M059J (cell line): ENCODE measurements around the gene IPO4. TPM values are rescaled to one million over a fixed set of nuclear protein-coding genes. Genes with fewer than 3 reads are reported as not detected.

ENCODE experiments used
- DNase-seq: peaks from one replicate; pipeline ENCODE4 v3.0.0-alpha.2; 2012; ENCODE audit warnings: low read depth
- total RNA-seq: library from RNA; depleted of rRNA; stranded (reverse); fragments of >200 nt; shearing (Covaris generic); gene quantifications from 2 replicates; pipeline ENCODE4 v1.2.3, GENCODE V29; 2014

IPO4 gene
- total RNA-seq, 1 experiment from 2014 or later = 26.8 TPM

DNA sequence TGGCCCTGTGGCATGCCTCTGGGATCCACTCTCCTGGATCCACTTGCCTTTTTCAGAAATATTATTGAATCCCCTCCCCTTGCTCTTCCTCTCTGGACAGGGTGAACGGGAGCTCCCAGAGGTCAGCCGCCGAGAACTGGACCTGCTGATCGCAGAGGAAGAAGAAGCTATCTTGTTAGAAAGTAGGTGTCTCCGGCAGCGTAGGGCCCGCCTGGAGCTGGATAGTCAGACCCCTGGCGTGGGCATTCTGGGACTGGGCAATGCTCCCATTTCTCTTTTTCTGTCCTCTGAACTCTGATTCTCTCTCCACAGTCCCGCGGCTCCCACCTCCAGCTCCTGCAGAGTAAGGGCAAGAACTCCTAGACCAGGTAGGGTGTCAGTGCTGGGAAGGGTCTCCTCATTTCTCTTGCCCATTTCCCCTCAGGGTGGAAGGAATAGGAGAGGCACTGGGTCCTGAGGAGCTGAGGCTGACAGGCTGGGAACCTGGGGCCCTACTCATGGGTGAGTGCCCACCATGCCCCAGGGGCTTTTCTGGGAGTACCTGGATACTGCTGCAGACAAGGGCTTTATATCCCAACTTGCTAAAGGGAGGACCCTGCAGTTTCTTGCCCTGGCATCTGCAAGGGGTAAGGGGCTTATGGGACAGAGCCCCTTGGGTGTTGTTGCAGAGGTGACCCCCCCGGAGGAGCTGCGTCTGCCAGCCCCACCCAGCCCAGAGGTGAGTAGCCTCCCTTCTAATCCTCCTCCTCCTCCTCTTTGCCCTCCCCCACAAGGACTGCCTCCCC, 11.4 kb downstream of the IPO4 start:
- DNase-seq = no peak

DNA sequence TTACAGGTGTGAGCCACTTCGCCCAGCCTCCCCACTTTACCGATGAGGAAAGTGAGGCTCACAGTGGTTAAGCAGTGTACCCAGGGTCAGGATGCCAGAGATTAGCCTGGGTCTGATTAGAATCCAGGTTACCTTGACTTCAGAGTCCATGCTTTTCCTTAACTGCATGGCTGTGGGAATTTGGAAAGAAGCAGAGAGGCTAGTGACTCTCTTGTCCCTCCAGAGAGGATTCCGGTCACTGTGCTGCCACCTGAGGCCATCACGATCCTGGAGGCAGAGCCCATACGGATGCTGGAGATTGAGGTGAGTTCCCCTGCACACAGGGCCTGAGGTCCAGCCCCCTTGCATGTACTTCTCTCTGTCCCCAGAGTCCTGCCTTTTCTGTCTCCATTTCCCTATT, 12.0 kb downstream of the IPO4 start:
- no peak for DNase-seq

DNA sequence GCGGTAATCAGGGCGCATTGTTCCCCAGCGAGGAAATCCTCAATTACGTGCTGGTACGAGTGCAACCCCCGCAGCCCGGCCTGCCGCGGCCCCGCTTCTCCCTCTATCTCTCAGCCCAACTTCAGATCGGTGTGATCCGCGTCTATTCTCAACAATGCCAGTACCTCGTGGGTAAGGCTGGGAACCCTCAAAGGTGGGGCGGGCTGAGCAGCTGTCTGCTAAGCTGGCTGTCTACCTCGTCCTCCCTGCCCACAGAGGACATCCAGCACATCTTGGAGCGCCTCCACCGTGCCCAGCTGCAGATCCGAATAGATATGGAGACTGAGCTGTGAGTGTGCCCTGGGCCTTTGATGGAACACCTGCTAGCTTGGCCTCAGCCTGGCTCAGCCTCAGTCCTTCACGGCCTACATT, 15.7 kb downstream of the IPO4 start:
- DNase-seq = no peak

DNA sequence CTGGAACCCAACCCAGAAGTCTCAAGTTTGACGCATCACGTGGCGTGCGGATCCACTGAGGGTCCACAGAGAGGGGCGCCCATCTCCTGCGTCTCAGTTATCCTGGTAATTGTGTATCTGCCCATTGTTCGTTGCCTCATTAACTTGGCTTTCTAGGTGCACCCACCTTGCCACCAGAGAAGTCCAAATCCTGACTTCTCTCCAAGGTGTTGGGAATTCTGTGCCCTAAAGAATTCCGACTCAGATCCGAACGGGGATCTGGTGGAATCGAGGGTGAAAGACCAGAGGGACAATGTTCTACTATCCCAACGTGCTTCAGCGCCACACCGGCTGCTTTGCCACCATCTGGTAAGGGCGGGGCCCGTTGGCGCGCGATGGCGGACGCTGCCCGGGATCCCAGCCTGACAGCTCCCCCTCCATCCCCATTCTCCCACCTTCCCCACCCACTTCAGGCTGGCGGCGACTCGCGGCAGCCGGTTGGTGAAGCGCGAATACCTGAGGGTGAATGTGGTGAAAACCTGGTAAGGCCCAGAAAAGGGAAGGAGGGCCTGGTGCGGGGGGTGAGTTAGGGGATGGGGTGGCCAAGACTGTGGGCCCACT, 16.3 kb downstream of the IPO4 start:
- DNase-seq = no peak

DNA sequence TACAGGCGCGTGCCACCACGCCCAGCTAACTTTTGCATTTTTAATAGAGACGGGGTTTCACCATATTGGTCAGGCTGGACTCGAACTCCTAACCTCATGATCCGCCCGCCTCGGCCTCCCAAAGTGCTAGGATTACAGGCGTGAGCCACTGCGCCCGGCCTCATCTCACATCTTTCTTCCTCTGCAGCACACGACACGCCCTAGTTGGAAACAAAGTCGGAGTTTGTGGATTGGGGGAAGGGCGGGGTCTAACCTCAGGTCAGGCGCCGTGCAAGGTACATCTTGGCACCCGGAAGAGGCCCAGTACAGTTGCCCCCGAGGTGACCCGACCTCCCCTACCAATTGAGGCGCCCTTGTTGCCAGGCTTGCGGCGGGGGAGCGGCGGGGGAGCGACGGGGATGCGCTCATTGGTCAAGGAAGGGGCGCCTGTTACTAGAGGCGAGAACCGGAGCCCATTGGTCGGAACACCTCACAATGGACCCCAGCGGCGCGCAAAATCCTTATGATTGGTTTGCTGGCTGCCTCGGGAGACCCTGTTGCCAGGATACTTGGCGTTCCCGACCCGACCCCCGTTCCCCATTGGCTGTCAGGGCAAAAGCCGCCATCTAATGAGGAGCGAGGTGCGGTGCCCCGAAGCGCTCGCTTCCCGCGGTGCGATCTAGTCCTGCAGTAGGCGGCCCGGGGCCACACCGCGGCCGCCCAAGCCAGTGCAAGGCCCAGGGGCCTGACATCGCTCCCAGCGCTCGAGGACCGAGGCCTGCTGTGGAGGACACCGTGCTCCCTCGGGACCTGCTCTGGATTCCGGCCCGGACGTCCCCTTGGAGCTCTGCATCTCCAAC, 17.0 kb downstream of the IPO4 start, which contains the start of gene REC8:
TSS of gene REC8 (plus strand) at position 659 of the 839 bp plus-strand sequence. CDS start 473 bp downstream, outside the sequence.
- no peak for DNase-seq

DNA sequence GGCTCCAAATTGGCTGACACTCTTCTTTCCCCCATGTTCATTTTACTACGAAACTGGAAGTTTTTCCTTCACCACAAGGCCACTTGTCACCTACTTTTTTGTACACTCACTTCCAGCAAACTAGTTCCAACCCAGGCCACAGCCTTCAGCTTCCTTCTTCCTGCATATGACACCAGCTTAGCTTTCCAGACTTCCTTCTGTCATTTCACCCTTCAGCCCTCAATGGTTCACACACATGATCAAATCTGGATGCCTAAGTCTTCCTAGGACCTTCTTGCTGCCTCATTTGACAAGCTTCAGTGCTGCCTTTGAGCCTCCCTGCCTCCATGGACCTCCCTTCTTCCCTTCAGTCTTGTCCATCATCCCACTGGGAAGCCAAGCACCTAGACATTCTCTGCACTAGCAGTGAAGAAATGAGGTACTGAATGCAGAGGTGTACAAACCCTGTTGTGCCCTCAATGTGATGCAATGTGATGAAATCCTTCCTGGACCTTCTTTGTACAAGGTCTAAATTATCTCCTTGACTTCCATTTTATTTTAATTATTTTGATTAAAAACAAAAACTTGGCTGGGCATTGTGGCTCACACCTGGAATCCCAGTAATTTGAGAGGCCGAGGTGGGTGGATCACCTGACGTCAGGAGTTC, 21.0 kb downstream of the IPO4 start:
- DNase-seq = no peak

DNA sequence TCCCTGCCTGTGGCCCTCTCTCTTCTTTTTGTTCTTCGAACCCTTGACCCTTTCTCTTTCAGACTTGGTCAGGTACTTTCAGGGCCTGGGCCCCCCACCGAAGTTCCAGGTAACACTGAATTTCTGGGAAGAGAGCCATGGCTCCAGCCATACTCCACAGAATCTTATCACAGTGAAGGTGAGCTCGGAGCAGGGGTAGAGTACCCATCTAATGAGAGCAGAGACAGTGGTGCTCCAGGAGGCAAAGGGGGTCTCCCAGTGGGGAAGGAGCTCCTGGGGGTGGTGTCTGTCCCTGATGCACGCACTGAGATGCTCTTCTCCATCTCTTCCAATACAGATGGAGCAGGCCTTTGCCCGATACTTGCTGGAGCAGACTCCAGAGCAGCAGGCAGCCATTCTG, 22.8 kb downstream of the IPO4 start:
- DNase-seq = no peak

DNA sequence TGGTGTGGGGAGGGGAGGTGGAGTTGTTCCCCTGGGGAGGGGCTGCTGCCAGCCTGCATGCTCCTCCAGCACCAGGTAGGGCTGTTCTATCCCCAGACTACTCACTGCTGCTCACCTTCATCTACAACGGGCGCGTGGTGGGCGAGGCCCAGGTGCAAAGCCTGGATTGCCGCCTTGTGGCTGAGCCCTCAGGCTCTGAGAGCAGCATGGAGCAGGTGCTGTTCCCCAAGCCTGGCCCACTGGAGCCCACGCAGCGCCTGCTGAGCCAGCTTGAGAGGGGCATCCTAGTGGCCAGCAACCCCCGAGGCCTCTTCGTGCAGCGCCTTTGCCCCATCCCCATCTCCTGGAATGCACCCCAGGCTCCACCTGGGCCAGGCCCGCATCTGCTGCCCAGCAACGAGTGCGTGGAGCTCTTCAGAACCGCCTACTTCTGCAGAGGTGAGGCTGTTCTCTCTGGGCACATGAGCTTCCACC, 24.1 kb downstream of the IPO4 start:
- DNase-seq = no peak

DNA sequence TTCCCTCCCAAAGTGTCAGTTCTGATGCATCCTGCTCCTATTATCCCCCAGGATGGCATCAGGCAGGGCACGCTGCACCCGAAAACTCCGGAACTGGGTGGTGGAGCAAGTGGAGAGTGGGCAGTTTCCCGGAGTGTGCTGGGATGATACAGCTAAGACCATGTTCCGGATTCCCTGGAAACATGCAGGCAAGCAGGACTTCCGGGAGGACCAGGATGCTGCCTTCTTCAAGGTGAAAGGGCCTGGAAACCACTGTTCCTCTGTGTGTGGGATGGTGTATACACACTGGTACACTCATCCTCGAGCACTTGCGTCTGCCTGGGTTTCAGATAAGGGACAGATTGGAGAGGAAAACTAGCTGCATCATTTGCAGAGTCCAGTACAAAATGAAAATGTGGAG, 26.5 kb downstream of the IPO4 start:
- DNase-seq = no peak

DNA sequence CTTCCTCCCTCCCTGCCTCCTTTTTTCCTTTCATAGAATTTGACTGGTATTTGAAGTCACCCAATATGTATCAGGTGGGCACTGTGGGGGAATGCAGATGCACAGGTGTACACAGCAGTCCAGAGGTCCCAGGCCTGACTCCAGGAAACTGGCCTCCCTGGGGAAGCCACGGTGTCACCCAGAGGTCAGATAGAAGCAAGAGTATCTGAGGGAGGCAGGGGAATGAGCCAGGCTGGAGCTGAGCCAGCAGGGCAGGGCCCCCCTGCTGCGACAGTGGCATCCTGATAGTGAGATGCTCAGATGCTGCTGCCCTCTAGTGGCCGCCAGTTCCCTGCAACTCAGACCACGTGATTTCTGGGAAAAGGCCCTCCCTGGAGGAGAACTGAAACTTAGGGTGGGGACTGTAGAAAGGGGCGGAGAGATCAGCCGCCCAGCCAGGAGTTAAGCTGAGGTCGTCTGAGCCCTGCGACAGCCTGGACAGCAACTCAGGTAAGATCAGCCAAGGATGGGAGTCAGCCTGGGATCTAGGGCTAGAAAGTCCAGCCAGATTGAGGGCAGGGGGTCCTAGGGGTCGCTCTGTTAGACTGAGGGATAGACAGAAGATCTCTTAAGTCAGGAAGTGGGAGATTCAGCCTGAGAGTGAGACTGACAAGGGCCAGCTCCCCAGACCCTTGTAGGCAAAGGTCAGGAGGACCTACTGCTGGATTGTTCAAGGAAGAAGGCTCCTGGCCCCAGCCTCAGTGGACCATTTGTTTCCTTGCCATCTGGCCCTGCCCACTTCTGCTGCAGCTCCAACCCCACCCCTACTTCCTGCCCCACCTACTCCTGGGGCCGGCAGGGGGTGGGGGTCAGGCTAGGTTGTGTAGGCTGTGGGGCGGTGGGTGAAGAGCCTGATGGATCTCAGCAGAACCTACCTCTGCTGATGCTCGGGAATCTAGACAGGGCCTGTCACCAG, 27.5 kb downstream of the IPO4 start, which contains the start of gene IRF9:
TSS of gene IRF9 (plus strand) at position 416 of the 955 bp plus-strand sequence. CDS start 880 bp downstream, outside the sequence.
- peak; percentile 95 for DNase-seq

DNA sequence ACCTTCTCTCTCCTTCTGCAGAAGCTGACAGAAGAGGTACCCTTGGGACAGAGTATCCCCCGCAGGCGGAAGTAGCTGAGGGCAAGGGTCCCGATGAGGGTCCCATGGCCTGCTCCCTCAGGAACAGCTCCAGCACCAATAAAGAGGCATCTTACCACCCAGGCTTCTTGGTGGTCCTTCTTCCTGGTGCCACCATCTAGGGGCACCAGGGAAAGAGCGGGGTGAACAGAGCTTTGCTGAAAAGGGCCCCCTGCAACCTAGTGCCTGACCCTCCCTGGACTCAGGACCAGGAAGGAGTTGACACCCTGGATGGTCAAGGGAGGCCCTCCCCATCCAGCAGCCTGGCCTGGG, 28.1 kb downstream of the IPO4 start:
- DNase-seq = no peak

DNA sequence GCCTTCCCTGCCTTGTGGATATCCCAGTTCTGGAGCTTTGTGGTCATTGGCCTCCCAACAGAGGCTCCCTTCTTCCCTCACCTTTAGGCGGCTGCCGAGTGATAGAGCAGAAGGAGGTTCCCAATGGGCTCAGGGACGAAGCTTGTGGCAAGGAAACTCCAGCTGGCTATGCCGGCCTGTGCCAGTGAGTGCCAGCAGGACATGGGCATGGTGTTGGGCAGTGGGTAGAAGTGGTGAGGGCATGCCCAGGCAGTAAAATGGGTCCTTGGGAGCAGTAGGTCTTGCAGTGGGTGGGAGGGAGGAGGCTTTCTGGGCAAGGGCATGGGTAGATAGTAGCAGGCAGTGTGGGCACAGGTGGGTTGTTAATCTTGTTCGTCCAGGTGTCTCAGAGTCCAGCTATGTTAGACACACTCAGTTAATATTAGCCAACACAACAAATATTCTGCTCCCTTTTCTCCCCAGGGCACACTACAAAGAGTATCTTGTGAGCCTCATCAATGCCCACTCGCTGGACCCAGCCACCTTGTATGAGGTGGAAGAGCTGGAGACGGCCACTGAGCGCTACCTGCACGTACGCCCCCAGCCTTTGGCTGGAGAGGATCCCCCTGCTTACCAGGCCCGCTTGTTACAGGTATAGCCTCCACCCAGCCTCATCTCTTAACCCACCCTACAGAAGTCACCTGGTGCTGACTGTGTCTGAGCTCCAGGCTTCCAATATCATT, 28.7 kb downstream of the IPO4 start:
- DNase-seq = no peak

DNA sequence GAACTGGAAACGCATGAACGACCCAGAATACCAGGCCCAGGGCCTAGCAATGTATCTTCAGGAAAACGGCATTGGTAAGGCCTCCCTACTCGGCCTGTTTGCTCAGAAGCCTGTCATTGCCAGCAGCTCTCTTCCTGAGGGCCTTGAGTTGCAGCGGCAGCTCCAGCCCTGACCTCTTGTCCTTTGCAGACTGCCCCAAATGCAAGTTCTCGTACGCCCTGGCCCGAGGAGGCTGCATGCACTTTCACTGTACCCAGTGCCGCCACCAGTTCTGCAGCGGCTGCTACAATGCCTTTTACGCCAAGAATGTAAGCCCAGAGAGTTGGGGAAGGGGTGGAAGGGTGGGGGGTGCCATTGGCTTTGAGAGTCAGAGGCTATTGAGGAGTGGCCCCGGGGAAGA, 31.3 kb downstream of the IPO4 start:
- DNase-seq = no peak

DNA sequence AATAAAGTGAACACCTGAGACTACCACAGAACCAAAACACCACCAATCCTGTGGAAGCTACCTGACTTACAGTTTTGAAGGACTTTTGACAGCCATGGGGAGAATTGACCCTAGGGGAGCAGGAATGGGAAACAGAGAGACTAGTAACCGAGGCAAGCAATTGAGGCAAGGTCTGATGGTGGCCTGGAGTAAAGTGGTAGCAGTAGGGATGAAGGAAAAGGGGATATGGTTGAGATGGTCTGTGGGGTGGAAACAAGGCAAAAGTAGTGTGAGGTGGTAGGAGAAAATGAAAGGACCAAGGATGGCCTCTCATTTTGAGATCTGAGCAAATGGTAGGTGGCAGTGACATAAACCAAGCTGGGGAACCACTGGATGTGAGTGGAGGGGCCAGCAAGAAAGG, 31.8 kb downstream of the IPO4 start:
- no peak for DNase-seq

DNA sequence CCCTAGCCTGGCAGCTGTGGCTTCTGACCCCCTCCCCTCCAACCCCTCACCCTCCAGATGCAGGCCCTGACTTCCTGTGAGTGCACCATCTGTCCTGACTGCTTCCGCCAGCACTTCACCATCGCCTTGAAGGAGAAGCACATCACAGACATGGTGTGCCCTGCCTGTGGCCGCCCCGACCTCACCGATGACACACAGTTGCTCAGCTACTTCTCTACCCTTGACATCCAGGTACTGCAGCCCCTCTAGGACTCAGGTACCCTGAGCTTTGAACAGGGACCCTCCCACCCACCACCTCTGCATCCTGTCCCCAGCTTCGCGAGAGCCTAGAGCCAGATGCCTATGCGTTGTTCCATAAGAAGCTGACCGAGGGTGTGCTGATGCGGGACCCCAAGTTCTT, 33.5 kb downstream of the IPO4 start:
- no peak for DNase-seq

DNA sequence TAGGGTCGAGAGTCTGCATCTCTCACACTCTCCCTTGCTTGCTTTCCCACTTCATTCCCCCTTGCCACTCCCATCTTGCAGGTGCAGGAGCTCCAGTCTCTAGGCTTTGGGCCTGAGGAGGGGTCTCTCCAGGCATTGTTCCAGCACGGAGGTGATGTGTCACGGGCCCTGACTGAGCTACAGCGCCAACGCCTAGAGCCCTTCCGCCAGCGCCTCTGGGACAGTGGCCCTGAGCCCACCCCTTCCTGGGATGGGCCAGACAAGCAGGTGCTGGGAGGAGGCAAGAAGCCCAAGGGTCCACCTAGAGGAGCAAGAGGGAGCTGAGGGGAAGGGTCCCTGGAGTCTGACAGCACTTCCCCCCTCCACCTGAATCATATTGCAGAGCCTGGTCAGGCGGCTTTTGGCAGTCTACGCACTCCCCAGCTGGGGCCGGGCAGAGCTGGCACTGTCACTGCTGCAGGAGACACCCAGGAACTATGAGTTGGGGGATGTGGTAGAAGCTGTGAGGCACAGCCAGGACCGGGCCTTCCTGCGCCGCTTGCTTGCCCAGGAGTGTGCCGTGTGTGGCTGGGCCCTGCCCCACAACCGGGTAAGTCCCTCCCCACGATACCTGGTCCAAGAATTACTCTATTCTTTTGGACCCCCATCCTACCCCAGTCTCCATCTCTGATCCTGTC, 37.1 kb downstream of the IPO4 start:
- DNase-seq = no peak

DNA sequence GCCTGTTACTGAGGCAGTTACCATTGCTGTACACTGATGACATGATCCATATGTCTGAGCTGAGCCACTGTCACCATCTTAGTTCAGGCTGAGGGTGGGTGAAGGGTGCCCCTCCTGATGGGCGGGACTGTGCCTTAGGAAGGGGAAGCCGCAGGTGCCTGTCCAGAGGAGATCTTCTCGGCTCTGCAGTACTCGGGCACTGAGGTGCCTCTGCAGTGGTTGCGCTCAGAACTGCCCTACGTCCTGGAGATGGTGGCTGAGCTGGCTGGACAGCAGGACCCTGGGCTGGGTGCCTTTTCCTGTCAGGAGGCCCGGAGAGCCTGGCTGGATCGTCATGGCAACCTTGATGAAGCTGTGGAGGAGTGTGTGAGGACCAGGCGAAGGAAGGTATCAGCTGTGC, 37.6 kb downstream of the IPO4 start:
- DNase-seq = no peak

DNA sequence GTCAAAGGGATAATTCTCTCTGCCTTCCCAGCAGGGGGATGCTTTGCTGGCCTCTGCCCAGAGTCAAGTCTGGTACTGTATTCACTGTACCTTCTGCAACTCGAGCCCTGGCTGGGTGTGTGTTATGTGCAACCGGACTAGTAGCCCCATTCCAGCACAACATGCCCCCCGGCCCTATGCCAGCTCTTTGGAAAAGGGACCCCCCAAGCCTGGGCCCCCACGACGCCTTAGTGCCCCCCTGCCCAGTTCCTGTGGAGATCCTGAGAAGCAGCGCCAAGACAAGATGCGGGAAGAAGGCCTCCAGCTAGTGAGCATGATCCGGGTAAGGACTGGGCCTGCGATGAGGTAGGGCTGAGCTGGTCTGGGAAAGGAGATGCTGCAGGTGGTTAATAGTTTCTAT, 38.0 kb downstream of the IPO4 start:
- no peak for DNase-seq

DNA sequence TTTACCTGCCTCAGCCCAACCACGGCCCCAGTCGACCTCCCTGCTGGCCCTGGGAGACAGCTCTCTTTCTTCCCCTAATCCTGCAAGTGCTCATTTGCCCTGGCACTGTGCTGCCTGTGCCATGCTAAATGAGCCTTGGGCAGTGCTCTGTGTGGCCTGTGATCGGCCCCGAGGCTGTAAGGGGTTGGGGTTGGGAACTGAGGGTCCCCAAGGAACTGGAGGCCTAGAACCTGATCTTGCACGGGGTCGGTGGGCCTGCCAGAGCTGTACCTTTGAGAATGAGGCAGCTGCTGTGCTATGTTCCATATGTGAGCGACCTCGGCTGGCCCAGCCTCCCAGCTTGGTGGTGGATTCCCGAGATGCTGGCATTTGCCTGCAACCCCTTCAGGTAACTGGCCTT, 38.6 kb downstream of the IPO4 start:
- DNase-seq = no peak
